Activated CD8-positive, alpha-beta memory T cell treated with anti-CD3 and anti-CD28 coated beads for 36 hours (primary cell): ENCODE results near the gene SPEM3. TPM values are rescaled to one million over a fixed set of nuclear protein-coding genes. Genes with fewer than 3 reads are reported as not detected.
"Not testable (repeated sequence)": the region's sequence is repeated elsewhere in the genome, so short reads cannot be mapped to it uniquely, and the experiment has no call there.

Experiments used
- CTCF ChIA-PET: fragments of 350-600 bp; sonication (Branson Sonifier 250); formaldehyde crosslinking; loops from one replicate; lab custom pipeline; 2021; ENCODE audit warnings: antibody characterized with exemption; lab: Charles Lee
- POLR2A ChIA-PET: fragments of 350-600 bp; sonication (Branson Sonifier 250); formaldehyde crosslinking; loops from one replicate; lab custom pipeline; 2021; ENCODE audit warnings: antibody characterized with exemption; lab: Charles Lee
- total RNA-seq, 2 experiments: library from RNA; stranded (reverse); gene quantifications; one replicate each; pipeline ENCODE4 v1.2.3, GENCODE V29; 2021

Gene SPEM3
- total RNA-seq, 2 experiments from 2014 or later = not detected

DNA sequence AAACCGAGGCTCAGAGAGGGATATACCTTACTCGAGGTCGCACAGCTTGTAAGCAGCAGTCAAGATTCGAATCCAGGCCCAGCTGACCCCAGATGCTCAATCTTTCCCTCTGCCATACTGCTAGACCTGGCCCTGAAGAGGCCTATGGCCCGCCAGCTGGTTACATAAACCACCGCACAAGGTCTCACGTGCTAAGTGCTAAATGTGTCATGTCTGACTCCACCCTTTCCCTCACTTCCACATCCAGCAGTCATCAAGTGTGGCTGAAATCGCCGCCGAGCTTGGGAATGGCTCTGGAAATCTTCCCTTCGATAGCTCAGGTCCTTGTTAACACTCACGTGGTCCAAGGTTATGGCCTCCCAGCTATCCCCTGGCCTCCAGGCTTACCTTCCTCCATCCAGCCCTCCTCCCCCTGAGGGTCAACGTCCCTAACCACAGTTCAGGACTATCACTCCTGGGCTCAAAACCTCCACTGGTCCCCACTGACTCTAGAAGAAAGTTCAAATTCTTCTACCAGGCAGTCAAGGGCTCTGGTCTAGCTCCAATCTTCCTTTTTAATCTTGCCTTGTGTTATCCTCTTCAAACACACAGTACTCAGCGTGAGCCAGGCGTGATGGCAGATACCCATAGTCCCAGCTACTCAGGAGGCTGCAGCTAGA is 47.2 kb downstream of the SPEM3 start:
- ChIA-PET CTCF (interaction anchor here (1.2 to 1.4 kb wide), 2 partner anchors 9 to 39 kb away, joined by 4 to 7 read pairs; no protein-coding TSS in a partner anchor), POLR2A (interaction anchor here (1.0 to 1.2 kb wide), 3 partner anchors 9 to 35 kb away, joined by 3 to 5 read pairs (median 4); no protein-coding TSS in a partner anchor)

DNA sequence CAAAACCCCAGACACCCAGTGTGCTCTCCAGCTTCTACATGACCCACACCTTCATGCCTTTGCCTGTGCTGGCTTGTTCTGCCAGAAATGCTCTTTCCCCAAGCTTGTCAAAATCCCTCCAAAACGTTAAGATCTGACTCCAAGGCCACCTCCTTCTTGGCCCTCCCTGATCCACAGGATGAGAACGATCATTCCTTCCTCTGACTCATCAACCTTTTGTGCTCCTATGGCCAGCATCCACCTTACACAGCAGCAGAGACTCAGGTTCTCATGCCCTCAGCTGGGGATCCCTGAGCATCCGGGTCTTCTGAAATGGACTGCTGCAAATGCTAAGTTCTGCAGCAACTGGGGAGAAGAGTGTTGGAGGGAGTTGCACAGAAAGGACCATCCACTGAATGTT is 47.8 kb downstream of the SPEM3 start:
- ChIA-PET POLR2A (interaction anchor here (1.0 to 1.2 kb wide), 3 partner anchors 9 to 35 kb away, joined by 3 to 5 read pairs (median 4); no protein-coding TSS in a partner anchor), CTCF (interaction anchor here (1.2 to 3.0 kb wide), 3 partner anchors 10 to 40 kb away, joined by 4 to 11 read pairs (median 7); no protein-coding TSS in a partner anchor)

DNA sequence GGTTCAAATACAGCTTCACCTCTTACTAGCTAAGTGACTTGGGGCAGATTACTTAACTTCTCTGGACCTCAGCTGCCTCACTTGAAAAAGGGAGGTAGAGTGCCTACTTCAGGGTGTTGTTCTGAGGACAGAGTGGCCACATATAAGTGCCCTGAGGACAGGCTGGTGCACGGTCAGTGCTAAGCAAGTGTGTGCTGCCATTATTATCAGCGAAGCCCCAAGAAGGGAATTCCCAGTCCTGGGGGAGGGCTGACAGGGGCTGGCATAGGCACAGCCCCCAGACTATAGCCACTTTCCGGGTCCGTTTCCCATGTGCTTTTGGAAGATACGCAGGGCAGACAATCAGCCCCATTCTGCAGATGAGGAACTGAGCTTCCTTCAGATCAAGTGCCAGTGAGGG is 48.3 kb downstream of the SPEM3 start:
- CTCF ChIA-PET = interaction anchor here (3.0 kb wide), 1 partner anchor 40 kb away, joined by 11 read pairs; no protein-coding TSS in a partner anchor
- POLR2A ChIA-PET = interaction anchor here (1.1 to 1.2 kb wide), 2 partner anchors 28 to 36 kb away, joined by 4 to 5 read pairs; no protein-coding TSS in a partner anchor

DNA sequence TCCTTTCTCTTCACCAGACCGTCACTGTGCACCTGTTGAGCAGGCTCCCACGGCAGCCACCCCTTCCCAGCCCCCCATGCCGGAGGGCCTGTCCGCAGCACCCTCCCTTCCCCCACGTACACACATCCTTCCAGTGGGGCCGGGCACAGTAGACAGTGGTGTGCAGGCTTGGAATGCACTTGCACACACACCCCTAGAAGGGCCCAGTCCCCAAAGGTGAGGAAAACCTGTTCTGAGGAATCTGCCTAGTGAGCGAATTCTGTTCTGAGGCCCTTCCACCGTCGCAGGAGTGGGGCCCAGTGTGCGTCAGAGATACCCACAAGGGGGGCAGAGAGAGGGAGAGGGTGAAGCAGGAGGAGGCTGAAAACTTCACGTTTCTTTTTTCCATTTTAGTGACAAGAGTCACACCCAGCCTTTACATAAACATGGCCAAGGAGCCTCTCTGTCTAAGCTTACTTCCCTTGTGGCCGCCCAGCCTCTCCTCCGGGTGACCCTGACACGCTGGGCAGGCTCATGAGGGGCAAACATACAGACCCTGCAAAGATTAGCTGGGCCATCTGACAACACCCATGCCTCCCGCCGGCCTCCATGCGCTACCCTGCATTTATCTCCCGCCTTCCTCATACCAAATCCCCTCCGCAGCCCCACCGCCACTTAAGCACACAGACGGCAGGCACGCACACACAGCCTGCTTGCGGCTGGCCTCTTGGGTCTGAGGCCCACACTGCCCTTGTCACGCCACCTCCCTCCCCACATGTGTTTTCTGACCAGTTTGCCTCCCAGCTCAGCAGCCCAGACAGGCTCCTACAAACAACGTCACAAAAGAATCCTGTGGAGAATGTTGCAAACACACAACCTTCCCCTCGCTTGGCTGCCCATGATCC is 49.0 kb downstream of the SPEM3 start:
- CTCF ChIA-PET = interaction anchor here (3.0 kb wide), 1 partner anchor 41 kb away, joined by 11 read pairs; no protein-coding TSS in a partner anchor
- POLR2A ChIA-PET = no interaction called here

DNA sequence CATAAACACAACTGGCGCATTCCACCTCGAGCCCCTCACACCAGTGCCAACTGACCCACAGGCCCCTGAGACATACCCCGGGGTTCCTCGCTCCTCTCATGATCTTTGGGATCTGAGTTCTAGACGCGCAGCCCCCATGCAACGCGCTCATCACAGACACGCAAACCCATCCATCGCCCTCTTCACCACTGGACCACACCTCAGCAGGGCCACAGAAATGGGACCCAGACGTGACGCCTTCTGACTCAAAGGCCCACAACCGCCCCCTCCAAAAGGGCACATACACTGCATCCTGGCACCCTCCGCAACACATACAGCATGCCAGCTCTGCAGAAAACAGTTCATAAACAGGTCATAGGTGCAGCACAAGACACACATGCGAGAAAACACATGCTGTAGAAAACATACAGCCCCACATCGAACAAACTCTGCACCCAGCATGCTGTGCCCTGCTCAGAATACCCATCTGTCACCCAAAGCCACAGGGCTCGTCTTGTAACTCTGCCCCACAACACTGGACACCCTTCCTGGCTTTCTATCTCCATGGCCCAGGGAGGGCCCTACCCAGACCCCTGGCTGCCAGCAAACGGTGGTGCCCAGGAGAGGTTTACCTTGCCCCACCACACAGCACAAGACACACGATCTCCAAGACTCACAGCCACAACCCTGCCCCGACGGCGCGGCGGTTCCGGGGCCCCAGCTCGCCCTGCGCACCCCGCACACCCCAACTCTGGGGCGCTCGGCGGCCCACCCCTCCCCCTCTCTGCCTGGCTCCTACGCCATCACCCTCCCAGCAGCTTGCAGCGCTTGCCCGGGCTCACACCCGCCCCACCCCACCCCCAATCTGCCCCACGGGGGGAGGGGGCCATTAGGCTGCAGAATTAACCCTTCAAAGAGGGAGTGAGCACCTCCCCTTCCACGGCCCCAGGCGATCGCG is 49.9 kb downstream of the SPEM3 start:
- ChIA-PET CTCF (interaction anchor here (0.5 to 3.0 kb wide), 4 partner anchors 42 to 616 kb away, joined by 3 to 11 read pairs (median 4); no protein-coding TSS in a partner anchor), POLR2A (interaction anchor here (0.5 to 1.2 kb wide), 4 partner anchors 22 to 768 kb away, joined by 3 to 6 read pairs (median 5); partner anchors contain the start of gene PLSCR3)

DNA sequence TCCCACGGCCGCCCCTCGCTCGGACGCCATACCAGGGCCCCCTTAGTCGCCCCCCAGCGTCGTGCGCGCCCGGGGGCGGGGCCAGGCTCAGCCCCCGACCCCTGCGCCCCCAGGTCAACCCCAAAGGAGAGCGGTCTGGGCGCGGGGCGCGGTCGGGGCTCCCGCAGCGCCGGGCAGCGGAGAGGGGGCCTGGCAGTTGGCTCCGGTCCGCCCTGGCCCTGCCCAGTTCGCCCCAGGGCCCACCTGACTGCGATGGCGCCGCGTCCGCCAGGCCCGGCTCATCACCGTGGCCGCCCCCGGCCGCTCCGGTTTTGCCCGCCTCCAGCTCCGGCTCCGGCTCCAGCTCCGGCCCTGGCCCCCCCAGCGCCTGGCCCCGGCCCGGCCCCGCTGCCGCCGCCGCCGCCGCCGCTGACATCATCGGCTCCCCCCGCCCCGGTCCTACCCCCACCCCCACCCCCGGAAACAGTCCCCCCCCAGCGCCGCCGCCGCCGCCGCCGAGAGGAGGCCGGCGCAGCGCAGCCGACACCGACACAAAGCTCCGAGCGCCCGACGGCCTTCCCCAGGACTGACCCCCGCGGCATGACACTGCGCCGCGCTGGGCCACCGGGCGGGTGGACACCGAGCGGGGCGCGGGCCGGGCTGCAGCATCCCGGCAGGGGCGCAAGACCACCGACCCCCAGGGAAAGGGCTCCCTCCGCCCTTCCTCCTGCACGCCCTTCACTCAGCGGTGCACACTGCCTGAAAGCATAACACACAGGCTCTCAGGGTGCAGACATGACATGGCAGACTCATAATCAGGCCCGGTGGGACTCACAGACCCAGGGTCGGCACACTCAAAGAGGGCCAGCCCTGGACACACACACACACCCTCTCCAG is 50.8 kb downstream of the SPEM3 start, which contains the start of gene ZBTB4:
ZBTB4 (minus strand) TSS at position 419 of the 876 bp plus-strand sequence. CDS start 12,830 bp downstream, outside the sequence.
- CTCF ChIA-PET = interaction anchor here (0.6 to 3.0 kb wide), 8 partner anchors 17 to 130 kb away, joined by 3 to 11 read pairs (median 4); no protein-coding TSS in a partner anchor
- POLR2A ChIA-PET = interaction anchor here (0.5 to 1.4 kb wide), 7 partner anchors 23 to 767 kb away, joined by 3 to 6 read pairs (median 4); partner anchors contain the start of genes MPDU1 and PLSCR3

DNA sequence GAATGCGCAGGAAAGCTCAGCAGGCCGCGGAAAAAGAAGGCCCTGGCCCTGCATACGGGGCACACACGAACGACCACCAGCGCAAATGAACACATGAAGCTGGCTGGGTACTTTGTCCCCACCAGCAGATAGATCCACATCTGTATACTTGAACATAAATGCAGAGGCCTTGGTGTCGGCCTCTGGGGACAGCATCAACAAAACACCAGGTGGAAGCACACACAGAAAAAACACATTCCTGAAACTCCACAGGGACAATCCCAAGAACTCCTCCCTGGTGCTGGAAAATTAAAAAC is 51.4 kb downstream of the SPEM3 start:
- CTCF ChIA-PET = interaction anchor here (1.1 to 1.3 kb wide), 5 partner anchors 43 to 131 kb away, joined by 3 to 6 read pairs (median 4); no protein-coding TSS in a partner anchor
- POLR2A ChIA-PET = interaction anchor here (0.5 to 1.4 kb wide), 4 partner anchors 24 to 104 kb away, joined by 3 to 5 read pairs (median 4); partner anchors contain the start of gene MPDU1

DNA sequence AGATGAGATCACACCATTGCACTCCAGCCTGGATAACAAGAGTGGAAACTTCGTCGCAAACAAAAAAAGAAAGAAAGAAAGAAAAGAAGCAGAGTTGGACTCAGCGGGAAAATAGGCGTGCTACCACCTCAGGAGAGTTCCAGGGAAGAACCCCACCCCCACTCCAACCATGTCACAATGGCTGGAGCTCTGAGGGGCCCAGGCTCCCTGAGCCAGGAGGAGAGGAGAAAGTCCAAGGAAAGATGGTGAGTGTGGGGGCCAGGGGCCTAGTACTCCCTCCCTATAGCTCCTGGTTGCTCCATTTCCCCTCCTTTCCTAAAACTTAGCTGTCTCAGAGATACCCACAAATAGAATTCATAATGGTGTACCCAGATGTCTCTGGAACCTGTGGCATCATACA is 52.6 kb downstream of the SPEM3 start, which contains the start of gene SLC35G6:
SLC35G6 (plus strand) TSS at position 172 of the 400 bp plus-strand sequence; CDS start at position 243, 71 bp downstream.
- CTCF ChIA-PET = interaction anchor here (0.5 to 0.9 kb wide), 5 partner anchors 42 to 141 kb away, joined by 3 to 4 read pairs (median 3); no protein-coding TSS in a partner anchor
- POLR2A ChIA-PET = not testable (repeated sequence)

DNA sequence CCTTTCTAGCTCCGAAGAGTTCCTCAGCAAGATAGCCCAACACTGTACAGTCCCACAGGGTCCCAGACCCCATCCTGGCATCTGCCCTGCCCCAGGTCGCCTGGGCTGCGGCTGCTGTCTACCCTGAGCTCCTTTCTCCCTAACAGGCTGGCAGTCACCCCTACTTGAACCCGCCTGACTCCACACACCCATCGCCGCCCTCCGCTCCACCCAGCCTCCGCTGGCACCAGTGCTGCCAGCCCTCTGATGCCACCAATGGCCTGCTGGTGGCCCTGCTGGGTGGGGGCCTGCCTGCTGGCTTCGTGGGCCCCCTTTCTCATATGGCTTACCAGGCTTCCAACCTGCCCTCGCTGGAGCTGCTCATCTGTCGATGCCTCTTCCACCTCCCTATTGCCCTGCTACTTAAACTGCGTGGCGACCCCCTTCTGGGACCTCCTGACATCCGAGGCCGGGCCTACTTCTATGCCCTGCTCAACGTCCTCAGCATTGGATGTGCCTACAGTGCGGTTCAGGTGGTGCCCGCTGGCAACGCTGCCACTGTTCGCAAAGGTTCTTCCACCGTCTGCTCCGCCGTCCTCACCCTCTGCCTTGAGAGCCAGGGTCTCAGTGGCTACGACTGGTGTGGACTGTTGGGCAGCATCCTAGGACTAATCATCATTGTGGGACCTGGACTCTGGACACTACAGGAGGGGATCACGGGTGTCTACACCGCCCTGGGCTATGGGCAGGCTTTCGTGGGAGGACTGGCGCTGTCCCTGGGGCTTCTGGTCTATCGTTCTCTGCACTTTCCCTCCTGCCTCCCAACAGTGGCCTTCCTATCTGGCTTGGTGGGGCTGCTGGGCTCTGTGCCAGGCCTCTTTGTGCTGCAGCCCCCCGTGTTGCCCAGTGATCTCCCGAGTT is 53.4 kb downstream of the SPEM3 start:
- CTCF ChIA-PET = interaction anchor here (0.5 to 2.0 kb wide), 6 partner anchors 41 to 140 kb away, joined by 3 to 10 read pairs (median 3); partner anchors contain the start of gene TMEM102
- POLR2A ChIA-PET = not testable (repeated sequence)

Other genes starting within 250 kb of the SPEM3 start
- 1 to 10 TPM in 1 of 2 experiments, under 1 TPM in 1; 0.65 to 1.3 TPM for gene ASGR1, start 249.5 kb upstream of the SPEM3 start, total RNA-seq
- 1 to 10 TPM; 4.5 to 4.6 TPM for gene DLG4, start 209.0 kb upstream of the SPEM3 start, total RNA-seq
- gene ACADVL, start 208.9 kb upstream of the SPEM3 start, total RNA-seq = 100 to 1,000 TPM; 254 to 269 TPM
- 10 to 100 TPM; 64.4 to 68.9 TPM for gene DVL2, start 194.3 kb upstream of the SPEM3 start, total RNA-seq
- gene PHF23, start 189.4 kb upstream of the SPEM3 start, total RNA-seq = 10 to 100 TPM; 40.7 to 43.7 TPM
- gene GABARAP, start 186.4 kb upstream of the SPEM3 start, total RNA-seq = 100 to 1,000 TPM; 131 to 135 TPM
- 100 to 1,000 TPM; 202 to 207 TPM for gene CTDNEP1, start 177.1 kb upstream of the SPEM3 start, total RNA-seq
- 100 to 1,000 TPM; 107 to 110 TPM for gene ELP5, start 176.6 kb upstream of the SPEM3 start, total RNA-seq
- 1 to 10 TPM; 1.2 to 1.5 TPM for gene CLDN7, start 166.4 kb upstream of the SPEM3 start, total RNA-seq
- gene SLC2A4, start 147.1 kb upstream of the SPEM3 start, total RNA-seq = under 1 TPM; 0.11 to 0.34 TPM
- under 1 TPM; 0.10 to 0.55 TPM for gene YBX2, start 134.2 kb upstream of the SPEM3 start, total RNA-seq
- gene EIF5A, start 121.2 kb upstream of the SPEM3 start, total RNA-seq = 1,000 to 10,000 TPM; 1,619 to 1,670 TPM
- 10 to 100 TPM; 68.8 to 69.5 TPM for gene GPS2, start 113.5 kb upstream of the SPEM3 start, total RNA-seq
- gene NEURL4, start 99.5 kb upstream of the SPEM3 start, total RNA-seq = 10 to 100 TPM; 59.2 to 59.4 TPM
- gene ACAP1, start 92.3 kb upstream of the SPEM3 start, total RNA-seq = 100 to 1,000 TPM; 234 to 241 TPM
- gene KCTD11, start 76.7 kb upstream of the SPEM3 start, total RNA-seq = 1 to 10 TPM; 6.4 to 7.2 TPM
- gene TMEM95, start 73.7 kb upstream of the SPEM3 start, total RNA-seq = not detected
- 1 to 10 TPM; 4.6 to 5.6 TPM for gene TNK1, start 47.8 kb upstream of the SPEM3 start, total RNA-seq
- gene PLSCR3, start 34.3 kb upstream of the SPEM3 start, total RNA-seq = 10 to 100 TPM; 70.8 to 74.4 TPM
- gene TMEM256, start 24.8 kb upstream of the SPEM3 start, total RNA-seq = 10 to 100 TPM; 50.1 to 51.6 TPM
- 1 to 10 TPM; 6.6 to 7.9 TPM for gene NLGN2, start 21.0 kb upstream of the SPEM3 start, total RNA-seq
- gene SPEM1, start 8.5 kb upstream of the SPEM3 start, total RNA-seq = not detected
- not detected for gene SPEM2, start 3.2 kb upstream of the SPEM3 start, total RNA-seq
- 10 to 100 TPM; 11.2 to 12.6 TPM for gene TMEM102, start 6.6 kb downstream of the SPEM3 start, total RNA-seq
- 1 to 10 TPM; 2.0 to 2.1 TPM for gene FGF11, start 10.7 kb downstream of the SPEM3 start, total RNA-seq
- 1 to 10 TPM; 7.2 to 7.8 TPM for gene CHRNB1, start 16.2 kb downstream of the SPEM3 start, total RNA-seq
- 10 to 100 TPM; 17.6 to 17.7 TPM for gene ZBTB4, start 50.8 kb downstream of the SPEM3 start, total RNA-seq
- not detected for gene SLC35G6, start 52.6 kb downstream of the SPEM3 start, total RNA-seq
- gene POLR2A, start 55.5 kb downstream of the SPEM3 start, total RNA-seq = 100 to 1,000 TPM; 195 to 198 TPM
- gene TNFSF12, start 120.2 kb downstream of the SPEM3 start, total RNA-seq = 10 to 100 TPM; 13.3 to 14.4 TPM
- gene TNFSF13, start 129.9 kb downstream of the SPEM3 start, total RNA-seq = 1 to 10 TPM; 1.0 to 1.1 TPM
- 100 to 1,000 TPM; 112 to 116 TPM for gene SENP3, start 133.1 kb downstream of the SPEM3 start, total RNA-seq
- 1 to 10 TPM; 7.4 to 8.9 TPM for gene CD68, start 150.8 kb downstream of the SPEM3 start, total RNA-seq
- gene MPDU1, start 155.0 kb downstream of the SPEM3 start, total RNA-seq = 100 to 1,000 TPM; 105 to 106 TPM
- under 1 TPM; 0.13 to 0.25 TPM for gene SOX15, start 161.2 kb downstream of the SPEM3 start, total RNA-seq
- 10 to 100 TPM; 46.4 to 47.2 TPM for gene FXR2, start 186.0 kb downstream of the SPEM3 start, total RNA-seq
- 10 to 100 TPM; 19.2 to 20.0 TPM for gene SAT2, start 199.0 kb downstream of the SPEM3 start, total RNA-seq
- gene SHBG, start 201.3 kb downstream of the SPEM3 start, total RNA-seq = not detected
- under 1 TPM; 0.21 to 0.25 TPM for gene ATP1B2, start 222.1 kb downstream of the SPEM3 start, total RNA-seq